HG02588 (cell line): ENCODE results near the gene ASCL3.
A peak's percentile ranks its signal among the peaks of the same experiment; 100 is the strongest.
"Not testable (repeated sequence)": the region's sequence is repeated elsewhere in the genome, so short reads cannot be mapped to it uniquely, and the experiment has no call there.

Experiments used
- ATAC-seq: cut with Tn5 transposase; IDR thresholded peaks from one replicate; pipeline ENCODE4 v1.9.1; 2021; ENCODE audit warnings: mild to moderate bottlenecking, moderate library complexity; ENCODE audit not compliant: unreplicated experiment

ASCL3 gene

GRCh38 chr11:8911029-8911823 is 31.6 kb downstream of the ASCL3 start, which contains the start of gene AKIP1:
Gene AKIP1, plus strand, starts transcription at chr11:8911189. Its CDS starts 261 bp downstream, at chr11:8911450.
- peak; percentile 75 for ATAC-seq

- peak; percentile 17 for ATAC-seq
Observed at GRCh38 chr11:8910649-8911026, 32.2 kb downstream of the ASCL3 start.

GRCh38 chr11:8908099-8908498 is 34.7 kb downstream of the ASCL3 start:
- no peak for ATAC-seq

DNA sequence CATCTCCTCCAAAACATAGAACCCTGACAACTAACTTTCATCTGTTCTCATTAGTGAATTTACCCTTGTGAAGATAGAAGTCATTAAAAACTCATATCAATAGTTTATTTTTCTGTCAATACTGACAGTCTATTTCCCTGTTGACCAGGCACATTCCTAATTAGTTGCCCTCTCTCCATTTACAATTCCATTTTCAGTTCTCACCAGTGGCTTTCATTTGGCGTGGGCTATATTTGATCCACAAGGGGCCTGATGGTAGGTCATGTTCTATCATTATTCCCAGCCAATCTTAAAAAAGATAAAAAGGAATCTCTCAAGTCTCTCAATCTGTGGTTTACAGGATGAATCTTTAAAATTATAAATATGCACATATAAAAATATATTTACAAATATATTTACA is 35.7 kb downstream of the ASCL3 start:
- no peak for ATAC-seq

DNA sequence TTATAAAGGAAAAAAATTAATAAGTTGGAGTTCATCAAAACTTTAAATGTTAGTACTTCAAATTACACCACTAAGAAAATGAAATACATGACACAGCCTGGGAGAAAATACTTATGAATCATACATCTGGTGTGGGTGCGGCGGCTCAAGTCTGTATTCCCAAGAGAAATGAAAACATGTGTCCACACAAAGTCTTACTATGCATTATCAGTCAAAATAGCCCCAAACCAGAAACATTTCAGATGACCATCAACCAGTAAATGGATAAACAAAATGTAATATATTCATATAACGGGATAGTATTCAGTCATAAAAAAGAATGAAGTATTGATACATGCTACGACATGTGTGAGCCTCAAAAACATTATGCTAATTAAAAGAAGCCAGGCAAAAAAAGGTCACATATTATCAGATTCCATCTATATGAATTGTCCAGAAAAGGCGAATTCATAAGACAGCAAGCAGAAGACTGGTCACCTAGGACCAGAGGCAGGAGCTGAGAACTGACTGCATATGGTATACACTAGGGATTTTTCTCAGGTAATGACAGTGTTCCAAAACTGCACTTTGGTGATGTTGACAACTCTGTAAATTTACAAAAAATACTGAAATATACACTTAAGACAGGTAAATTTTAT is 37.2 kb downstream of the ASCL3 start:
- no peak for ATAC-seq

- no peak for ATAC-seq
Observed at GRCh38 chr11:8899119-8899753, 43.6 kb downstream of the ASCL3 start.

GRCh38 chr11:8891185-8891584 is 51.6 kb downstream of the ASCL3 start:
- not testable (repeated sequence) for ATAC-seq
